Thyroid gland (tissue), 4 donors: ENCODE results near the gene VWF. TPM values are rescaled to one million over a fixed set of nuclear protein-coding genes. Genes with fewer than 3 reads are reported as not detected.

Experiments used
- DNase-seq, 2 donors: peaks; one replicate each; pipeline ENCODE4 v3.0.0-alpha.2; 2019
- H3K27ac ChIP-seq, 3 donors: fragments of 200-600 bp; sonication (generic); 1 replicate in 2 of 3; 2 replicates in 1 of 3; pipeline ENCODE4 v1.5.1; 2016 to 2019; ENCODE audit warnings: mild to moderate bottlenecking in 1 of 3, moderate library complexity in 1 of 3
- H3K27me3 ChIP-seq: fragments of 200-600 bp; sonication (generic); one replicate; pipeline ENCODE4 v1.5.1; 2019
- H3K36me3 ChIP-seq, 2 donors: fragments of 200-600 bp; sonication (generic); one replicate each; pipeline ENCODE4 v1.5.1; 2016 to 2019
- H3K4me1 ChIP-seq, 2 donors: fragments of 200-600 bp; sonication (generic); one replicate each; pipeline ENCODE4 v1.5.1; 2017 to 2019
- H3K4me3 ChIP-seq, 3 donors: fragments of 200-600 bp; sonication (generic); replicated peaks in 1 of 3; 1 replicate in 2 of 3; 2 replicates in 1 of 3; pipeline ENCODE4 v1.5.1; 2016; ENCODE audit warnings: mild to moderate bottlenecking in 1 of 3
- H3K9me3 ChIP-seq: fragments of 200-600 bp; sonication (generic); one replicate; pipeline ENCODE4 v1.5.1; 2017
- POLR2A ChIP-seq, 2 donors: fragments of 450-650 bp; IDR thresholded peaks; one replicate each; pipeline ENCODE4 v1.6.1; 2017; ENCODE audit warnings: antibody characterized with exemption in 2 of 2, mild to moderate bottlenecking in 2 of 2, moderate library complexity in 1 of 2
- WGBS, 2 donors: methylation state at CpG; one replicate each; pipeline ENCODE4 v1.1.5; 2017; 5-methylcytosine and 5-hydroxymethylcytosine counted together
- intact Hi-C: fragments of 100-400 bp; cut with DNase I; formaldehyde crosslinking; loops from one replicate; pipeline ENCODE4 v1.15.1; 2023
- total RNA-seq, 4 donors: library from RNA; depleted of rRNA; stranded (reverse); fragments of >200 nt; gene quantifications; one replicate each; pipeline ENCODE4 v1.2.3, GENCODE V29; 2016
- TF ChIP-seq, protein P1 (sequence below), 6 experiments: fragments of 200-600 bp in 3 of 6; fragments of 450-650 bp in 3 of 6; sonication (generic) in 3 of 6; IDR thresholded peaks; one replicate each; pipeline ENCODE4 v1.5.1; 2016 to 2019; ENCODE audit warnings: antibody characterized with exemption in 6 of 6, mild to moderate bottlenecking in 2 of 6, inconsistent platforms in 1 of 6, moderate library complexity in 1 of 6

The VWF gene
- total RNA-seq, 4 donors from 2014 or later = 54.3 to 169 (median 98.5) TPM

DNA sequence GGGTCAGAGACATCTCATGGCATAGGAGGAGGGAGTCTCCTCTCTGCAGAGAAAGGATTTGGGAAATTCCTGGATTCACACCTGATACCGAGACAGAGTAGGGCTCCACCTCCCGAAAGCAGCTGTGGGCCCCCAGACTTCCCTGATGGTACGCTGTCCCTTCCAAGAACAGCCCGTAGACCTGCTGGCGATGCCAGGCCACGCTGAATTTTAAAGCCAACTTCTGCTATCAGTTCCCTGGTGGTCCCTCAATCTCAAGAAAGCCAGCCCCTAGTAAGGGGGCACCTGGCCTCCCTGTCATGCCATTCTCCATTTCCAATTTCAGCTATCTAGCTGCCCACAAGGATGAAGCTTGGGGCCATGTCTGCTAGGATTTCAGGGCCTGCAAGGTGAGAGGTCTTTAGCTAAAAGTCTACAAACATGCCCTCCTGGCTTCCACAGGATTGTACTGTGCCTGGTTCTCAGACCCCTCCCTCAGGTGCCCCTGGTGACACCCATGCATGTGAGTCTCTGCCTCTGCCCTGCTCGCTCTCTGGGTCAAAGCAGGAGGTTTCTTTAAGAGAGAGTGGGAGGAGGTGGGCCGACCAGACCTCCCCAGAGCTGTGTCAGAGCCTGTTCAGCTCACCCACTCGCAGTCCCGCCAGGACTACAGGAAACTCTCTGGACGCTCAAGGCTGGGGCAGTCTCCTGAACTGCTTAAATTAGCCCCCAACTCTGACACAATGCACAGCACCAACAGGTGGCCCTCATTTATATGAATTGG lies 209.9 kb downstream of the VWF start:
- intact Hi-C loops = no loop called here
- no peaks in the 10 kb centered on the region for H3K36me3 ChIP-seq
- 73 to 75% methylated on average over 11 of the region's 11 CpGs for WGBS, 2 donors

DNA sequence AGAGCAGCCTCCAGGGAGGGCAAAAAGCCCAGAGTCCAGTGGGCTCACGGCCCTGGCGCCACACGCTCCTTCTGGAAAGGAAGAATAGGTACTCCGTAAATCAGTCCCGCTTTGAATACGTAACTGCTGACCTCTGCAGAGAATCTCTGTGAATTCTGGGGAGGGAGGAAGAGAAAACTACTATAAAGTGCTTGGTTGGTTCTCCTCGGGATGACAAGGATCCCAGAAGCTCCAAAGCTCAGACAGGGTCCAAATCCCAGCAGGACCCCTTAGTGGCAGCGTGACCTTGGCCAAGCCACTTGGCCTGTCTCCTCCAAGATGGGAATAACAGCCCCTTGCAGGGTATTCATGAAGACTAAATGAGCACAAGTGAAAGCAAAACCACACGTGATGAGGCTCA lies 211.1 kb downstream of the VWF start:
- Histone ChIP-seq H3K9me3 (no peaks in the 10 kb centered on the region), H3K36me3 (no peaks in the 10 kb centered on the region), H3K4me3 (no peak overlapping the region), H3K27me3 (no peaks in the 10 kb centered on the region), H3K27ac (no peak overlapping the region), H3K4me1 (no peaks in the 10 kb centered on the region)
- no peak for DNase-seq
- TF ChIP-seq, protein P1, sequence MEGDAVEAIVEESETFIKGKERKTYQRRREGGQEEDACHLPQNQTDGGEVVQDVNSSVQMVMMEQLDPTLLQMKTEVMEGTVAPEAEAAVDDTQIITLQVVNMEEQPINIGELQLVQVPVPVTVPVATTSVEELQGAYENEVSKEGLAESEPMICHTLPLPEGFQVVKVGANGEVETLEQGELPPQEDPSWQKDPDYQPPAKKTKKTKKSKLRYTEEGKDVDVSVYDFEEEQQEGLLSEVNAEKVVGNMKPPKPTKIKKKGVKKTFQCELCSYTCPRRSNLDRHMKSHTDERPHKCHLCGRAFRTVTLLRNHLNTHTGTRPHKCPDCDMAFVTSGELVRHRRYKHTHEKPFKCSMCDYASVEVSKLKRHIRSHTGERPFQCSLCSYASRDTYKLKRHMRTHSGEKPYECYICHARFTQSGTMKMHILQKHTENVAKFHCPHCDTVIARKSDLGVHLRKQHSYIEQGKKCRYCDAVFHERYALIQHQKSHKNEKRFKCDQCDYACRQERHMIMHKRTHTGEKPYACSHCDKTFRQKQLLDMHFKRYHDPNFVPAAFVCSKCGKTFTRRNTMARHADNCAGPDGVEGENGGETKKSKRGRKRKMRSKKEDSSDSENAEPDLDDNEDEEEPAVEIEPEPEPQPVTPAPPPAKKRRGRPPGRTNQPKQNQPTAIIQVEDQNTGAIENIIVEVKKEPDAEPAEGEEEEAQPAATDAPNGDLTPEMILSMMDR (IDR thresholded peaks at IDR 0.05) = no peak
- no peak for TF ChIP-seq POLR2A (IDR thresholded peaks at IDR 0.05)
- WGBS, 2 donors = 87 to 90% methylated on average over 9 of the region's 9 CpGs
- intact Hi-C loops = no loop called here

More for the DNA sequence above, 209.9 kb downstream of the VWF start:
- H3K9me3 ChIP-seq = no peaks in the 10 kb centered on the region
- no peaks in the 10 kb centered on the region for H3K4me1 ChIP-seq
- TF ChIP-seq, protein P1 (IDR thresholded peaks at IDR 0.05) = no peak
- no peak for TF ChIP-seq POLR2A (IDR thresholded peaks at IDR 0.05)
- H3K27me3 ChIP-seq = no peaks in the 10 kb centered on the region
- H3K4me3 ChIP-seq = no peak overlapping the region
- no peak overlapping the region for H3K27ac ChIP-seq
- DNase-seq = no peak

DNA sequence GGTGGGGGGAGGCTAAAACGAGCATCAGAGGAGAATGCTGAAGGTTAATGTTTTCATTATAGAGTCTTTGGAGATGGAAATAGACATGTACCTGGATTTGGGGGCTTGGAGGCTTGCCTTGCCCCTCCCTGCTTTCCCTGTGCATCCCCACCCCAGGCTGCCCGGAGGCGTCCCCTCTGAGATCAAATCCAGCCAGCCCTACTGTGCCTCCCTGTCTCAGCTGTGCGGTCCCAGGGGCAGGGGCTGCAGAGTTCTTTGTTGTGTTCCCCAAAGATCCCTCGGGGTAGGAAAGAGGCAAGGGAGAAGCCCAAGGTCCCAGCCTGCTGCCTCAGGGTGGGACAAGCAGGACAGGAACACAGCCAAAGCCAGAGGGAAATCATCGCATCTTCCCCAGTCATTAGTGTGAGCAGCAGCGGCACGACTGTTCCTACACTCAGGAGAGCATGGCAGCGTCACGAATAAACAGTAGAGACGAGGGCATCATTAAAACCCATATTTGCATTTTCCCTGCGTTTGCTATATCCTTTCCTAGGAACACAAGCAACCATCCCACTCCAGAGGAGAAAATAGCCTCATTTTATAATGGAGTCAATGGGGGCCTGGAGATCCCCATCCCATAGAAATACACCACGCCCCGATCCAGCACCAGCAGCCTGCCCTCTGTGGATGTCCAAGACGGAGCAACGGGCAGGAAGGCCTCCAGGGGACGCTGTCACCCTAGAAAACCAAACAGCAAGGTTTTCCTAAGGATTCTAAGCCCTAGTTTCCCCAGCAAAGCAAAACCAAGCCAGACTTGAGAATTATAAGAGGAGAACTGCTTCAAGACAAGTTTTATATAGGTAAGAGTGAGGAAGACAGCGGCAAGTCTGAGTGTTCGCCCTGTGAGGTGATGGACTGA lies 211.8 kb downstream of the VWF start:
- Histone ChIP-seq H3K4me1 (no peaks in the 10 kb centered on the region), H3K4me3 (no peak overlapping the region), H3K9me3 (no peaks in the 10 kb centered on the region), H3K27ac (no peak overlapping the region), H3K36me3 (no peaks in the 10 kb centered on the region), H3K27me3 (no peaks in the 10 kb centered on the region)
- DNase-seq = no peak
- 69 to 79% methylated on average over 19 of the region's 19 CpGs for WGBS, 2 donors
- intact Hi-C loops = no loop called here
- TF ChIP-seq, protein P1 (IDR thresholded peaks at IDR 0.05) = no peak
- no peak for TF ChIP-seq POLR2A (IDR thresholded peaks at IDR 0.05)

DNA sequence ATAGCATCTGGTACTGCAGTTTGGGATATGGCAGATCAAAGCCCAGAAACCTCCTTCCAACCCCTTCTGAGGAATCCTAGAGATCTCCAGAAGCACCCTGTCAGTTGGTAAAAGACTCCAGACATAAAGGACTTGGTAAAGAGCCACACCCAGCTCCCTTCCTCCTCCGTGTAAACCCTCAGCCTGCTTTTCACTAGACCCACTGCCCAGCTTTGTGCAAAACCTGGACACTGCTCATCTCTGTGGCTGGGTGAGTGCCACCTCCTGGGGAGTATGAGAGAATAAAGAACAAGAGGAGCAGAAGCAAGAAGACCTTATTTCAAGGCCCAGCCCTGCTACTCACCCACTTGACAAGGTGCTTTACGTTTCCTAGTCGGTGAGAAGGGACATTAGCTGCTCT lies 212.5 kb downstream of the VWF start:
- Histone ChIP-seq H3K27ac (no peak overlapping the region), H3K9me3 (no peaks in the 10 kb centered on the region), H3K4me3 (no peak overlapping the region), H3K36me3 (no peaks in the 10 kb centered on the region), H3K27me3 (no peaks in the 10 kb centered on the region), H3K4me1 (no peaks in the 10 kb centered on the region)
- 46 to 58% methylated on average over 3 of the region's 3 CpGs for WGBS, 2 donors
- TF ChIP-seq, protein P1 (IDR thresholded peaks at IDR 0.05) = no peak
- intact Hi-C loops = no loop called here
- no peak for DNase-seq
